ENCODE data around the gene LY6G6C.

DNA sequence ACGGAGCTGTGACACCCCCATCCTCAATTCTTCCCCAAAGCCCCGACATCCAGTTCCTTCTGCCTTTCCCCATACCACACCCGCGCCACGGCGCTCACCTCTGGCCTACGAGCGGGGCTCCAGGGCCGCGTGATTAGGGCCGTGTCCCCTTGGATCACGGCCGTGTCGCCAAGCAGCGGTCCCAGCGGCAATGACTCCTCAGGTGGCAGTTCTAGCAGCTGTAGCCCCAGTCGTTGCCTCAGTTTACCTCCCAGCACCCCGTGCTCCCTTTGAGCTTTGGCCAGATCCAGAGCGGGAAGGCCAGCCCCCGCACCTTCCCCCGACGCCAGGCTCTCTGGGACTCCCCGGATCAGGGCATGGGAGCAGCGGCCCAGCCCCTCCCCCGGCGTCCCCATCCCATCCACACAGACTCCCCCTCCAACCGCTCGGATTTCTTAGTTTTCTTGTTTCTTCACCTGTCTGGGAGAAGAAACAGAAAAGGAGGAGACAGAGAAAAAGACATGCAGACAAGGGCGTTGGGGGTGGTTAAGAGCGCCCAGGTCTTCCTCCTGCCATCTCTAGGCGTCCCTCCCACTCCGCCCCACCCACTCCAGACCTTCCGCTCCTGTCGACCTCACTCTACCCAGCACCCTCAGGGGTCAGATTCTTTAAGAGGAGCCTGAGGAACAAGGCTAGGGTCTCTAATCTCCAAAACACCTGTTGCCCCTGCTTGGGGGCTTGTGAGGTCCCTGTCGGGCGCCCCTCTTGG lies 7.4 kb upstream of the LY6G6C start, which contains the start of gene DDAH2:
- no peak for TF ChIP-seq POLR2A (IDR thresholded peaks at IDR 0.05)
- TF ChIP-seq, protein P1, sequence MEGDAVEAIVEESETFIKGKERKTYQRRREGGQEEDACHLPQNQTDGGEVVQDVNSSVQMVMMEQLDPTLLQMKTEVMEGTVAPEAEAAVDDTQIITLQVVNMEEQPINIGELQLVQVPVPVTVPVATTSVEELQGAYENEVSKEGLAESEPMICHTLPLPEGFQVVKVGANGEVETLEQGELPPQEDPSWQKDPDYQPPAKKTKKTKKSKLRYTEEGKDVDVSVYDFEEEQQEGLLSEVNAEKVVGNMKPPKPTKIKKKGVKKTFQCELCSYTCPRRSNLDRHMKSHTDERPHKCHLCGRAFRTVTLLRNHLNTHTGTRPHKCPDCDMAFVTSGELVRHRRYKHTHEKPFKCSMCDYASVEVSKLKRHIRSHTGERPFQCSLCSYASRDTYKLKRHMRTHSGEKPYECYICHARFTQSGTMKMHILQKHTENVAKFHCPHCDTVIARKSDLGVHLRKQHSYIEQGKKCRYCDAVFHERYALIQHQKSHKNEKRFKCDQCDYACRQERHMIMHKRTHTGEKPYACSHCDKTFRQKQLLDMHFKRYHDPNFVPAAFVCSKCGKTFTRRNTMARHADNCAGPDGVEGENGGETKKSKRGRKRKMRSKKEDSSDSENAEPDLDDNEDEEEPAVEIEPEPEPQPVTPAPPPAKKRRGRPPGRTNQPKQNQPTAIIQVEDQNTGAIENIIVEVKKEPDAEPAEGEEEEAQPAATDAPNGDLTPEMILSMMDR (IDR thresholded peaks at IDR 0.05), result peak in 2 of 3 donors; percentile 73 to 83
